ENCODE data around the gene HGD.

The HGD gene

DNA sequence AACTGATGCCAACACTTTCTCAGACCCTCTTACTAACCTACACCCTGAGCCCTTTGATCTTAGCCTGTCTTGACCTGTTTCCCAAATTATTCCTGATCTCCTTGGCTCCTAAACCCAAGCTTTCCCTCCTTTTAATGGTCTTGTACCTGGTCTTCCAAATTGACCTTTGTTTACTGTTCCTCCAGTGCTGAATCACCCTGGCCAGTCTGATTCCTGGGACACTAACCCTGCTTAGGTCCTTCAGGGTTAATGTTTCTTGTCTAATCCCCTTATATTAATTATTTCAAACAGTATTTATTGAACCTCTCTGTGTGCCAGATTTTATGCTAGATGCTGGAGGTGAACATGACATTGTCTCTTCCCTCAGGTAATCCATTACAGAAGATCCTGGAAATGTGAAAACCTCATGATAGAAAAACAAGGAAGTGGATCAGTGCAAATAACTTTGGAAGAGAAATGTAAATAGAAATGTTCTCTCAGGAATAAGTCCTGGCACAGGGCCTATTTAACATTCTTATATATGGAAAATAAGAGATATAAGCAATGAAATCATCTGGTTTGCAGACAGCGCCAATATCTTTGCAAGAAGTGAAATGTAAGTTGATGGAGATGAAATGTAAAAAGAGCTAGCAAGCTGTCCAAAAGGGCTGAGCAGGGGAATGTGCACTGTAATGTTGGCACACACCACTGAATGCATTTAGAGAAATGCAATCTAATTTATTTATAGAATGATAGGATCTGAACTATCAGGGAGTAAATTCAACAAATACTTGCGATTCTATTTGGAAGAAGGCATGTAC lies 20.7 kb downstream of the HGD start:
- intact Hi-C loops (cut with micrococcal nuclease): no loop called here
- Mint-ChIP-seq H3K27ac (no peak overlapping the region), H3K4me1 (ENCODE audit: low read depth) (peaks cover 13% of the 10 kb centered on the region), H3K9me3 (no peaks in the 10 kb centered on the region), H3K4me3 (no peak overlapping the region), H3K27me3 (peaks cover 2% of the 10 kb centered on the region), H3K36me3 (ENCODE audit: low read depth) (no peaks in the 10 kb centered on the region)

DNA sequence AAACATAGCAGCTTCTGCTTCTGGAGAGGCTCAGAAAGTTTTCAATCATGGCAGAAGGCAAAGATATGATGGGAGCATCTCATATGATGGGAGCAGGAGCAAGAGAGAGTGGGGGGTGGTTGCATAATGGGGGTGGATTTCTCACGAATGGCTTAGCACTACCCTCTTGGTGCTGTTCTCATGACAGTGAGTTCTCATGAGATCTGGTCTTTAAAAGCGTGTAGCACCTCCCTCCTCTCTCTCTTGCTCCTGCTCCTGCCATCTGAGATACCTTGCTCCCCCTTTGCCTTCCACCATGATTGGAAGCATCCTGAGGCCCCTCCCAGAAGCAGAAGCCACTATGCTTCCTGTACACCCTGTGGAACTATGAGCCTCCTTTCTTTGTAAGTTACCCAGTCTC lies 22.2 kb downstream of the HGD start:
- H3K4me3 Mint-ChIP-seq: no peak overlapping the region
- H3K4me1 Mint-ChIP-seq (ENCODE audit: low read depth): peaks cover 13% of the 10 kb centered on the region
- H3K27ac Mint-ChIP-seq: no peak overlapping the region
- no peaks in the 10 kb centered on the region for H3K36me3 Mint-ChIP-seq (ENCODE audit: low read depth)
- H3K9me3 Mint-ChIP-seq: no peaks in the 10 kb centered on the region
- intact Hi-C loops (cut with micrococcal nuclease): no loop called here
- peaks cover 2% of the 10 kb centered on the region for H3K27me3 Mint-ChIP-seq

DNA sequence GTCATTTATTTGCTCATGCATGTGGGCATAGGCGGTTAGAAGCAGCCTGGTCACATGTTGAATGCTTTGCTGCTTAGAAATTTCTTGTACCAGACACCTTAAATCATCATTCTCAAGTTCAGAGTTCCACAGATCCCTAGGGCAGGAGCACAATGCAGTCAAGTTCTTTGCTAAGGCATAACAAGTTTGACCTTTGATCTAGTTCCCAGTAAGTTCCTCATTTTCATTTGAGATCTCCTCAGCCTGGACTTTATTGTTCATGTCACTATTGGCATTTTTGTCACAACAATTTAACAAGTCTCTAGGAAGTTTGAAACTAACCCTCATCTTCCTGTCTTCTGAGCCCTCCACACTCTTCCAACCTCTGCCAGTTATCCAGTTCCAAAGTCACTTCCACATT lies 22.8 kb downstream of the HGD start:
- no peaks in the 10 kb centered on the region for H3K36me3 Mint-ChIP-seq (ENCODE audit: low read depth)
- H3K27ac Mint-ChIP-seq: no peak overlapping the region
- H3K4me3 Mint-ChIP-seq: no peak overlapping the region
- intact Hi-C loops (cut with micrococcal nuclease): no loop called here
- H3K9me3 Mint-ChIP-seq: no peaks in the 10 kb centered on the region
- peaks cover 13% of the 10 kb centered on the region for H3K4me1 Mint-ChIP-seq (ENCODE audit: low read depth)
- H3K27me3 Mint-ChIP-seq: peaks cover 2% of the 10 kb centered on the region

DNA sequence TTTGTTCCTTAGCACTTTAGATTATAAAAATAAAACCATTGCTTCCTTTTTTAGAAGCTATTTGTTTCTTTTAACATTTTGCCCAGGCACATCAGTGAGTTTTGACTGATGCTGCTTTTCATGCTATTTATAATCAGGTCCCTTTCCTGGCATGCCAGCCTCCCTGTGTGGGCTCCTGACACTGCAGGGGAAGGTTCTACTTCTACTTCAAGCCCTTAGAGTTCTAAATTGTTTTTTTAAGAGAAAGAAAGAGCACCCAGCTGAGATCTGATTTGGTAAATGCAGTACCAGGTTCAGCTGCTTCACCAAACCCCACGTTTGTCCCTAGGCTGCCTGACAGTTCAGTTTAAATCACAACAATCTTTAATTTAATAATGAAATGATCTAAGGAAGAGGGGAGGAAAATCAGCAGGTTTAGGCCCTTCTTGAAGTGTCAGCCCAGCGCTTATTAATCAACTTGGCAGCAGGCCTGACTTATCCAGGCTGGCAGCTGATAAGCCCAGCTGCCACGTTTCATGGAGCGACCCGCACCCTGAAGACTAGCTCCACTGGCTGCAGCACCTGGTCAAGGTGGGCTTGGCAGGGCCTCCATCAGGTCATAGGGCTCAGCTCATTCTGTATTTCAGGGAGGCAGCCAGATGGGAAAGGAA lies 29.0 kb downstream of the HGD start:
- Mint-ChIP-seq H3K4me1 (ENCODE audit: low read depth) (peaks cover 10% of the 10 kb centered on the region), H3K9me3 (no peaks in the 10 kb centered on the region), H3K4me3 (no peak overlapping the region), H3K27me3 (no peaks in the 10 kb centered on the region), H3K27ac (no peak overlapping the region), H3K36me3 (ENCODE audit: low read depth) (no peaks in the 10 kb centered on the region)
- intact Hi-C loops (cut with micrococcal nuclease): no loop called here

DNA sequence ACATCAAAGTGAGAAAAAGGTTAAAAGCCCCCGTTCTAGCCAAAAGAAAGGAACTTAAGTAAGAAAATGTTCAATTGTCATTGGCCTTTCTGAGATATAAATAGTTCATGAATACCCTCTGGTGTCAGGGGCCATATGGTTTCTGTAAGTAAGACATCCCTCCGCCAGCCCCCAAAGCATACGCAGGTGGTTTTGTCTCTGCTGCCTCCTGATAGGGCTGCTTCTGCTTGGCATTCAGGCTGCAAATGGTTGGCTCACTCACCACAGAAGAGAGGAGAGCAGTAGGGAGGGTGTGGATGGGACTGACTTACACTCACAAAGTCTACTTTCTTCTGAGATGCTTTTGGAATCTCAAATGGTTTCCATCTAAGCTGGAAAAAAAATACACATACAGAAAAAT lies 29.8 kb downstream of the HGD start:
- Mint-ChIP-seq H3K4me1 (ENCODE audit: low read depth) (peaks cover 10% of the 10 kb centered on the region), H3K9me3 (no peaks in the 10 kb centered on the region), H3K36me3 (ENCODE audit: low read depth) (no peaks in the 10 kb centered on the region), H3K27ac (no peak overlapping the region), H3K4me3 (no peak overlapping the region), H3K27me3 (no peaks in the 10 kb centered on the region)
- intact Hi-C loops (cut with micrococcal nuclease): no loop called here

DNA sequence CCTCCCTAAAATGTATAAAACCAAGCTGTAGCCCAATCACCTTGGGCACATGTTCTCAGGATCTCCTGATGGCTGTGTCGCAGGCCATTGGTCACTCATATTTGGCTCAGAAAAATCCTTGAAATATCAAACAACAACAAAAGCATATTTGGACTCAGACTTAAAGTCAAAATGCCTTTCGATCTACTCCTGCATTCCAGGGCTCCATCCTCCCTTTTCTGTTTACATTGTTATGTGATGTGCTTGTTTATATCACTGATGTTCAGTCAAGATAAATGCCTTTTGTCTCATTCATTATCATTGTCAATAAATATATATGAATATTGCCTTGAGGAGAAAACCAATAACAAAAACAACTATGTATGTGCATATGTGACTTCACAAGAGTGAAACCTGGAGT lies 31.7 kb downstream of the HGD start:
- H3K27me3 Mint-ChIP-seq: no peaks in the 10 kb centered on the region
- H3K9me3 Mint-ChIP-seq: no peaks in the 10 kb centered on the region
- H3K27ac Mint-ChIP-seq: no peak overlapping the region
- H3K4me1 Mint-ChIP-seq (ENCODE audit: low read depth): peaks cover 19% of the 10 kb centered on the region
- no peaks in the 10 kb centered on the region for H3K36me3 Mint-ChIP-seq (ENCODE audit: low read depth)
- H3K4me3 Mint-ChIP-seq: no peak overlapping the region
- intact Hi-C loops (cut with micrococcal nuclease): no loop called here

DNA sequence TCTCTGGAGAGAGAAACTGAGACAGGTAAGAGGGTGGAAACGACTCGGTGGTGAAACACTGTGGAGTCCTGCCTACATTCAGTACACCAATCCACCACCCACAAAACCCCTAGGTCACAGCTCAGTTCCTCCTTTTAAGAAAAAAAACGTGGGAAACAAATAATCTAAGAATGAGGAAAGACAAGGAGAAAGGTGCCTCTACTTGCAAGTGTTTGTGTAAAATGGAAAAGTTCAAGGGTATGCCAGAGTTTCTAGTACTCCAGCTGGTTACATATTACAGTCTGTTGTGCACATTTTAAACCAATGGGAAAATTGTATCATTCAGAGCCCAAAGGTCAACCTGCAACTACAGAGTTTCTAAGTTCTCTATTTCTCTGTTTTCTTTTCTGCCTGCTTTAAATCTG lies 32.2 kb downstream of the HGD start:
- intact Hi-C loops (cut with micrococcal nuclease): no loop called here

DNA sequence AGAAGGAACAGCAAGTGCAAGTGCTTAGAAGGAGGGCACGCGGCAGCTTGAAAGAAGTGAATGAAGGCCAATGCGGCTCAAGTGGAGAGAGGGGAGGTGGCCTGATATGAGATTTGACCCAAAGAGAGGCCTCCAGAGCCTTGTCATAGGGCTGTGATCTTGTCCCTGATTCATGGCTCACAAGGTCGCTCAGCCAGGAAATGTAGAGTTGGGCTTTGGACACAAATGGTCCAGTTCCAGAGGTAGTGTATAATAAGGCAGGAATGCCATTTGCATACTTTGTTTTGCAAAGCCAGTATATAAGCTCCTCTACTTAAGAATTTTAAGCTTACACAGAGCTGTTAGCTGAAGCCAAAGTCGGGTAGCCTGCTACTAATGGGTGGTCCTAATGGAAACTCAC lies 33.7 kb downstream of the HGD start:
- H3K36me3 Mint-ChIP-seq (ENCODE audit: low read depth): no peaks in the 10 kb centered on the region
- no peaks in the 10 kb centered on the region for H3K27me3 Mint-ChIP-seq
- H3K4me1 Mint-ChIP-seq (ENCODE audit: low read depth): peaks cover 31% of the 10 kb centered on the region
- H3K4me3 Mint-ChIP-seq: no peak overlapping the region
- intact Hi-C loops (cut with micrococcal nuclease): no loop called here
- H3K9me3 Mint-ChIP-seq: no peaks in the 10 kb centered on the region
- no peak overlapping the region for H3K27ac Mint-ChIP-seq

More for the DNA sequence above, 32.2 kb downstream of the HGD start:
- peaks cover 24% of the 10 kb centered on the region for H3K4me1 Mint-ChIP-seq (ENCODE audit: low read depth)
- H3K4me3 Mint-ChIP-seq: no peak overlapping the region
- H3K27me3 Mint-ChIP-seq: no peaks in the 10 kb centered on the region
- no peaks in the 10 kb centered on the region for H3K9me3 Mint-ChIP-seq
- H3K36me3 Mint-ChIP-seq (ENCODE audit: low read depth): no peaks in the 10 kb centered on the region
- H3K27ac Mint-ChIP-seq: no peak overlapping the region

DNA sequence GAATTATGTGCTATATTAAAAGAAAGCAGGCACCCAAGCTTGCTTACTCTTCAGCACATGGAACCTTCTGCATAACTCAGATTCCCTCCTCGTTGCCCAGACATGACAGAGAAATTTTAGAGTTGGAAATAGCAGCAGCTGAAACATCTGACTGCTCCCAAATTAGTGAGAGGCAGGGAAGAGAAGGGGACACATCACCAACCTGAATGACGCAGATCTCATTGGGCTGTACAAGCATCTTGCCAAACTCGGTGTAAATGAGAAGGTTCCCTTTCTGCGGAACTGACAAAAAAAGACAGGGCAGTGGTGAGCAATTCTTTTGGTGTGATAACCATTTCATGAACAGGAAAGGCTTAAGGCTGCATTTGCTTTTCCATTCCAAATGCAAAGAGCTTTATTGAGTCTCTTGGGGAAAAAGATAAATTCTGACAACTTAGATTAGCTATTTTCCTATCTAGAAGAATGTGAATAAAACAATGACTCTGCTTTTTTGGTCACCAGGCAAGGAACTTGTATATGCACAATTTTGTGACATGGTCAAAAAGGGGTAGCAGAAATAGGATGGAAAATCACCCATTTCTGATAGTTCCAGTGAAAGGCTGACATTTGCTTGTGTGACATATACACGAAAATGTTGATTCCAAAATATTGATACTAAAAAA lies 35.1 kb downstream of the HGD start:
- Mint-ChIP-seq H3K4me3 (no peak overlapping the region), H3K4me1 (ENCODE audit: low read depth) (peaks cover 44% of the 10 kb centered on the region), H3K27ac (no peak overlapping the region), H3K9me3 (no peaks in the 10 kb centered on the region), H3K27me3 (no peaks in the 10 kb centered on the region), H3K36me3 (ENCODE audit: low read depth) (no peaks in the 10 kb centered on the region)
- intact Hi-C loops (cut with micrococcal nuclease): no loop called here

DNA sequence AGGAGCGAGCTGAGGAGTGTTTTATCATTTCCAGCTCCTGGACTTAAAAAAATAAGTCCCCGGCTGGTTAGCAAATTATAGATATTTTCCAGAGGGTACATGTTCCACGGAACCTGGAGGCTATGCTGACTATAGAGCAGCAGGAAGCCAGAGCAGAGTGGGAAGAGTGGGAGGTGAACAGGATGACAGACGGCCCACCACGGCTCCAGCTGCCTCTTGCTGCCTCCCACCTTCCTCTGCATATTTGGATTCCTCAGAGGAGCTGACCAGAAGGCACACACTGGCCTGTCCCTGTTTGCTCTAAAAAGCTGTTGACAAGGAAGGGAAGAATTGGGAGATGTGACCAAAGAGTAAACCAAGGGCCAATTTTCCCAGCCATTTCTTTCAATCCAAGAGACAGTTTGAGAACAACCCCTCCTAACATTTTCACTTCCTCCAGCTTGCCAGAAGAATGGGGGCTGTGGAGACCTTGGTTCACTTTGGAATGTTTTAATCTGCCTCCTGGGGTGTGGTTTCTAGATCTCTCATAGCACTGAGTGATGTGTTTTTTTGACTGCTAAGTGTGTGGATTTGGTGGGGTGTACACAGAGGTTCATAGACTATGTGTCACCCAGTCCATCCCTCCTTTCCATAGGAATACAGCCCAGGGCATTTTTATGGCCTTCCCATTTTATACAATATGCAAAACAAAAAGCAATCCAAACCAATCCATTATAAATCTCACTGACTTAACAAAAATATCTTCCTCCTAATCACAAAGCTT lies 36.8 kb downstream of the HGD start:
- H3K4me1 Mint-ChIP-seq (ENCODE audit: low read depth): peaks cover 58% of the 10 kb centered on the region
- no peaks in the 10 kb centered on the region for H3K27me3 Mint-ChIP-seq
- H3K27ac Mint-ChIP-seq: peak overlapping the region; percentile 4
- H3K4me3 Mint-ChIP-seq: no peak overlapping the region
- intact Hi-C loops (cut with micrococcal nuclease): no loop called here
- H3K36me3 Mint-ChIP-seq (ENCODE audit: low read depth): no peaks in the 10 kb centered on the region
- H3K9me3 Mint-ChIP-seq: no peaks in the 10 kb centered on the region

DNA sequence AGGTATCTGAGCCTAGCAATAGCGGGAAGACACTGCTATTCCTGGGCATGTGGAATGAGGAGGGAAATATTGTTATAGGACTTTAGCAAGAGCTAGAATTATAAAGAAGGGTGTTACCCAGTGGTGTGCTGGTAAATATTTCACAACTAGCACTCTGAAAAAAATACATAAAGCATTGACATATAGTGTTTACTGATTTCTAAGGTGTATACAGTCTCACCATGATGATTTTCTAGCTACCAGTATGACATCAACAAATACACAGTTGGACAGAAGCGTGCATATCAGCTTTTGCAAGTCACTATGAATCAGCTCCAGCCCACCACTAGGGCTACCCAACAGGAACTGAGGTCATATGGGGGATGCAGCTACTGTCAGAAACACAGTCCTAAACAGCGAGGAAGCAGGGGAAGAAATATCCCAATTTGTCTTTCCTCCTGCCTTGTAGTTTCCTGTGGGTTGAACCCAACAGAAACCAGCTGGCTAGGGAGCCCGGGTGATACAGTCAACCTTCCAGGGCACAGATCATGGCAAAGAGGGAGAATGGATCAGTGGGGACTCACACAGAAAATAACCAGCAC lies 39.6 kb downstream of the HGD start:
- intact Hi-C loops (cut with micrococcal nuclease): no loop called here
- Mint-ChIP-seq H3K36me3 (ENCODE audit: low read depth) (peaks cover 5% of the 10 kb centered on the region), H3K9me3 (peaks cover 25% of the 10 kb centered on the region), H3K4me1 (ENCODE audit: low read depth) (peaks cover 62% of the 10 kb centered on the region), H3K4me3 (no peak overlapping the region), H3K27ac (peak overlapping the region; percentile 70), H3K27me3 (no peaks in the 10 kb centered on the region)

DNA sequence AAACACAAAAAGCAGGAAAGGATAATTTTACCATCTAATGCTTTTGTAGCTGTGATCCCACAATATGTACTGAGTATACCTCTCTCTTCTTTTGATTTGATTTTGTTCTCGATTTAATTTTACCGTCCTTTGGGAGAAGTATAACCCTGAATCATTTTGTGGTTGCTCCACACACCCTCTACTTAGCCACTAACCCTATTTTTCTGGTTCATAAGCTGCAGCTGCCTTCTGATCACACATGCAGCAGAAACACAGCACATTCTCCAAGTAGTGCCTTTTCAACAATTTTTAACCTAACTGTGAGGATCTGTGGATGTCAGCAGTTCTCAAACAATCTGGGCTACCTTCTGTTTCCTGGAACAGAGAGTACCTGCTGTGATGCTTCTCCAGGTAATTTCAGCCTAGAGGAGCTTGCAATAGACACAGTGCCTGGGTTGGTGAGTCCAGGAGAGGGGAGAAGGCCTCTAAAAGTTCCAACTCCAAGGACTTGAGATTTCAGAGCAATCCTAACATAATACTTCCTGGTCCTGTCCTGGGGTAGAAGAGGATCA lies 40.3 kb downstream of the HGD start:
- Mint-ChIP-seq H3K4me3 (no peak overlapping the region), H3K27me3 (no peaks in the 10 kb centered on the region), H3K4me1 (ENCODE audit: low read depth) (peaks cover 65% of the 10 kb centered on the region), H3K36me3 (ENCODE audit: low read depth) (peaks cover 5% of the 10 kb centered on the region), H3K27ac (peak overlapping the region; percentile 70), H3K9me3 (peaks cover 29% of the 10 kb centered on the region)
- intact Hi-C loops (cut with micrococcal nuclease): no loop called here

DNA sequence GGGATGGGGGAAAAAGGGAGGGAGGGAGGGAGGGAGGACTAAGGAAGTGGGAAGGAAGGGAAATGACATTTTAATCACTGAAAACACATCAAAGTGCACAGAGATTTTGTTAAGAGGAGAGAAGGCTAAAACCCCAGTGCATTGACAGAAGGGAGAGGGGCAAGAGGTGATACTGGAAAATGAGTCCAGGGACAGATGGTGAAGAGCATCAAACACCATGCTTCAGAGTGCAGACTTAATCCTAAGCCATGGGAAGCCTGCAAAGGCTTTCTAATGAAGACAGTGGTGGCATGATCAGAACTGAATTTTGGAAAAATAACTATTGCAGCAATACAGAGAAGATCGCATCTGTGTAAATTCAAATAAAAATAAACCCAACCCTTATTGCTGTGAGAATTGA lies 41.8 kb downstream of the HGD start:
- intact Hi-C loops (cut with micrococcal nuclease): no loop called here
- Mint-ChIP-seq H3K9me3 (peaks cover 29% of the 10 kb centered on the region), H3K36me3 (ENCODE audit: low read depth) (peaks cover 5% of the 10 kb centered on the region), H3K27ac (no peak overlapping the region), H3K4me3 (no peak overlapping the region), H3K27me3 (no peaks in the 10 kb centered on the region), H3K4me1 (ENCODE audit: low read depth) (peaks cover 55% of the 10 kb centered on the region)
